Measurements from ENCODE around the gene NCOA3. TPM values are rescaled to one million over a fixed set of nuclear protein-coding genes. Genes with fewer than 3 reads are reported as not detected.

Gene NCOA3
- total and polyA plus RNA-seq, 2 of the 8 experiments (the other 6 are each of a cell fraction or from before 2014, with no cell fraction given): 7.9 to 24.7 TPM

- ChIA-PET CTCF (ENCODE audit: partially characterized antibody) (interaction anchor here (0.7 kb wide), 1 partner anchor 90 kb away, joined by 3 read pairs; no protein-coding TSS in a partner anchor), POLR2A (ENCODE audit: partially characterized antibody) (no interaction called here)
- Histone ChIP-seq H3K18ac (ENCODE audit: extremely low read depth, low read length) (no peak overlapping the region), H2AFZ (ENCODE audit: low read length) (no peak overlapping the region), H3K79me1 (ENCODE audit: low read depth, low read length) (no peaks in the 10 kb centered on the region), H4K91ac (replicated peaks; ENCODE audit: insufficient read length, low read length) (no peak overlapping the region), H2BK20ac (ENCODE audit: low read length) (no peak overlapping the region), H3K14ac (ENCODE audit: insufficient read length) (no peak overlapping the region), H3K27me3 (replicated peaks in 1 of 4; ENCODE audit: control insufficient read depth in 3 of 4, extremely low read depth in 1 of 4, insufficient read depth in 3 of 4, low read length in 3 of 4) (no peaks in the 10 kb centered on the region), H2BK120ac (replicated peaks; ENCODE audit: low read depth, low read length) (no peak overlapping the region), H3K79me2 (ENCODE audit: control insufficient read depth in 1 of 2, insufficient read depth in 2 of 2, low read length in 2 of 2) (no peaks in the 10 kb centered on the region), H3K4me2 (ENCODE audit: insufficient read depth in 1 of 2, low read depth in 2 of 2, low read length in 2 of 2) (no peak overlapping the region), H4K5ac (ENCODE audit: insufficient read length, low read depth, low read length) (no peak overlapping the region), H3K4me1 (replicated peaks in 1 of 4; ENCODE audit: control insufficient read depth in 3 of 4, insufficient read depth in 4 of 4, low read length in 3 of 4) (no peaks in the 10 kb centered on the region), H4K20me1 (replicated peaks in 1 of 2; ENCODE audit: control insufficient read depth in 1 of 2, insufficient read depth in 2 of 2, low read length in 2 of 2) (no peaks in the 10 kb centered on the region), H3K36me3 (ENCODE audit: control insufficient read depth in 2 of 4, insufficient read depth in 4 of 4, low read length in 3 of 4) (no peaks in the 10 kb centered on the region), H3K4ac (replicated peaks; ENCODE audit: insufficient read length, low read depth, low read length) (no peak overlapping the region), H3K23ac (ENCODE audit: insufficient read length) (no peak overlapping the region), H3K9me3 (ENCODE audit: insufficient read depth in 2 of 2, low read depth in 1 of 2, low read length in 1 of 2) (no peaks in the 10 kb centered on the region), H4K8ac (ENCODE audit: extremely low read depth, insufficient read depth, low read length) (no peak overlapping the region), H2BK12ac (ENCODE audit: low read depth, low read length) (no peak overlapping the region), H3K9ac (replicated peaks in 1 of 4; ENCODE audit: extremely low read depth in 1 of 4, low read depth in 3 of 4, low read length in 3 of 4) (no peak overlapping the region), H3K27ac (ENCODE audit: low read depth, low read length) (no peak overlapping the region), H3K4me3 (ENCODE audit: extremely low read depth in 1 of 4, insufficient read depth in 2 of 4, low read depth in 3 of 4, low read length in 4 of 4) (no peak overlapping the region), H3K23me2 (ENCODE audit: low read depth, low read length) (no peaks in the 10 kb centered on the region), H2AK5ac (ENCODE audit: low read depth, low read length) (no peak overlapping the region), H3K56ac (replicated peaks; ENCODE audit: insufficient read length, low read depth, low read length) (no peak overlapping the region), H2BK15ac (ENCODE audit: low read length) (no peak overlapping the region), H2BK5ac (ENCODE audit: low read depth, low read length) (no peak overlapping the region)
- DNase-seq (ENCODE audit: low read depth in 1 of 2, low spot score in 2 of 2): no peak
- WGBS, 2 experiments (ENCODE audit: extremely low coverage in 1 of 2, insufficient coverage in 1 of 2, insufficient read length in 1 of 2, insufficient replicate concordance in 2 of 2, low coverage in 1 of 2, low lambda C conversion rate in 2 of 2, missing lambda C conversion rate in 1 of 2): 91% methylated on average over 4 of the region's 4 CpGs; no CpG with 5 or more reads in 1 of the 2 experiments
- no peak for FAIRE-seq
- no peak for TF ChIP-seq SIRT6 (IDR thresholded peaks at IDR 0.05; ENCODE audit: low read length)
- TF ChIP-seq RNF2 (IDR thresholded peaks at IDR 0.05; ENCODE audit: borderline replicate concordance, low read depth, low read length, missing control alignments, poor library complexity, severe bottlenecking): no peak
- no peak for TF ChIP-seq CHD2 (IDR thresholded peaks at IDR 0.05; ENCODE audit: low read length)
- no peak for TF ChIP-seq TCF12 (IDR thresholded peaks at IDR 0.05; ENCODE audit: low read depth, low read length)
- no peak for TF ChIP-seq CTBP2 (IDR thresholded peaks at IDR 0.05; ENCODE audit: borderline replicate concordance, insufficient read depth, insufficient read length, low read length)
- no peak for TF ChIP-seq HDAC2 (IDR thresholded peaks at IDR 0.05; ENCODE audit: borderline replicate concordance in 1 of 2, low read depth in 2 of 2, low read length in 2 of 2)
- TF ChIP-seq SUZ12 (IDR thresholded peaks at IDR 0.05; ENCODE audit: low read length): no peak
- TF ChIP-seq BRCA1 (IDR thresholded peaks at IDR 0.05; ENCODE audit: low read depth, low read length): no peak
- TF ChIP-seq RAD21 (IDR thresholded peaks at IDR 0.05 in 1 of 2, conservative IDR thresholded peaks at IDR 0.05 in 1 of 2; ENCODE audit: low read depth in 2 of 2, low read length in 2 of 2): no peak
- no peak for TF ChIP-seq RFX5 (IDR thresholded peaks at IDR 0.05; ENCODE audit: borderline replicate concordance, low read depth, low read length)
- TF ChIP-seq CEBPB (IDR thresholded peaks at IDR 0.05; ENCODE audit: low read depth, low read length): no peak
- TF ChIP-seq ZNF274 (IDR thresholded peaks at IDR 0.05; ENCODE audit: borderline replicate concordance, extremely low read depth, low read length): no peak
- TF ChIP-seq TAF1 (IDR thresholded peaks at IDR 0.05; ENCODE audit: low read depth, low read length): no peak
Observed at GRCh38 chr20:47475419-47476044, 26.2 kb upstream of the NCOA3 start.
